Adrenal gland (tissue), 5 donors: Measurements from ENCODE around the gene CA9.

ENCODE experiments used
- POLR2A ChIP-seq, 2 donors: fragments of 450-650 bp; IDR thresholded peaks; one replicate each; pipeline ENCODE4 v1.6.1; 2017; ENCODE audit warnings: antibody characterized with exemption in 2 of 2, mild to moderate bottlenecking in 2 of 2, moderate library complexity in 1 of 2
- TF ChIP-seq, protein P1 (sequence below), 6 experiments: fragments of 450-650 bp in 4 of 6; fragments of 200-600 bp in 2 of 6; sonication (generic) in 1 of 6; IDR thresholded peaks; 1 replicate in 5 of 6; 2 replicates in 1 of 6; pipeline versions ENCODE4 v1.5.1 to v1.8.0; 2016 to 2021; ENCODE audit warnings: antibody characterized with exemption in 6 of 6, mild to moderate bottlenecking in 2 of 6, moderate library complexity in 1 of 6
- donor health status: DM: no; HTN: no; CAD: no.

- TF ChIP-seq POLR2A (IDR thresholded peaks at IDR 0.05), result no peak
- TF ChIP-seq, protein P1, sequence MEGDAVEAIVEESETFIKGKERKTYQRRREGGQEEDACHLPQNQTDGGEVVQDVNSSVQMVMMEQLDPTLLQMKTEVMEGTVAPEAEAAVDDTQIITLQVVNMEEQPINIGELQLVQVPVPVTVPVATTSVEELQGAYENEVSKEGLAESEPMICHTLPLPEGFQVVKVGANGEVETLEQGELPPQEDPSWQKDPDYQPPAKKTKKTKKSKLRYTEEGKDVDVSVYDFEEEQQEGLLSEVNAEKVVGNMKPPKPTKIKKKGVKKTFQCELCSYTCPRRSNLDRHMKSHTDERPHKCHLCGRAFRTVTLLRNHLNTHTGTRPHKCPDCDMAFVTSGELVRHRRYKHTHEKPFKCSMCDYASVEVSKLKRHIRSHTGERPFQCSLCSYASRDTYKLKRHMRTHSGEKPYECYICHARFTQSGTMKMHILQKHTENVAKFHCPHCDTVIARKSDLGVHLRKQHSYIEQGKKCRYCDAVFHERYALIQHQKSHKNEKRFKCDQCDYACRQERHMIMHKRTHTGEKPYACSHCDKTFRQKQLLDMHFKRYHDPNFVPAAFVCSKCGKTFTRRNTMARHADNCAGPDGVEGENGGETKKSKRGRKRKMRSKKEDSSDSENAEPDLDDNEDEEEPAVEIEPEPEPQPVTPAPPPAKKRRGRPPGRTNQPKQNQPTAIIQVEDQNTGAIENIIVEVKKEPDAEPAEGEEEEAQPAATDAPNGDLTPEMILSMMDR (IDR thresholded peaks at IDR 0.05), result no peak
Measured at GRCh38 chr9:35691757-35692301, 18.1 kb downstream of the CA9 start.
